GM12891 (cell line): Measurements from ENCODE around the gene BAIAP3.

Source experiments
- PAX5 ChIP-seq: IDR thresholded peaks from 2 replicates; pipeline ENCODE4 v1.6.1; 2011; ENCODE audit warnings: low read length, moderate library complexity, mild to moderate bottlenecking; ENCODE audit not compliant: insufficient read depth, severe bottlenecking
- POLR2A ChIP-seq: IDR thresholded peaks from 2 replicates; pipeline ENCODE4 v1.6.1; 2011; ENCODE audit warnings: low read depth, low read length, control low read depth
- POLR2AphosphoS5 ChIP-seq: IDR thresholded peaks from 2 replicates; pipeline ENCODE4 v1.6.1; 2011; ENCODE audit warnings: low read depth, low read length, control low read depth
- TAF1 ChIP-seq: IDR thresholded peaks from 2 replicates; pipeline ENCODE4 v1.6.1; 2011; ENCODE audit warnings: low read depth, low read length, control low read depth

GRCh38 chr16:1397779-1398178, 64.3 kb downstream of the BAIAP3 start:
- TF ChIP-seq POLR2A (no peak), POLR2AphosphoS5 (no peak), TAF1 (no peak), PAX5 (no peak)
